Neural cell (in vitro differentiated cells): Measurements from ENCODE around the gene KCTD16.

ENCODE experiments used
- RAD21 ChIP-seq: fragments of 450-650 bp; conservative IDR thresholded peaks from 2 replicates; pipeline ENCODE4 v1.6.1; 2014; ENCODE audit warnings: antibody characterized with exemption, mild to moderate bottlenecking, moderate library complexity
- TAF1 ChIP-seq: IDR thresholded peaks from 2 replicates; pipeline ENCODE4 v1.6.1; 2012; ENCODE audit warnings: low read depth
- TF ChIP-seq, protein P1 (sequence below): fragments of 450-650 bp; IDR thresholded peaks from 2 replicates; pipeline ENCODE4 v1.5.1; 2014; ENCODE audit warnings: antibody characterized with exemption, mild to moderate bottlenecking, moderate library complexity; ENCODE audit not compliant: poor library complexity, severe bottlenecking
- TF ChIP-seq, protein P2 (sequence below): IDR thresholded peaks from 2 replicates; pipeline ENCODE4 v1.6.1; 2012; ENCODE audit warnings: borderline replicate concordance

DNA sequence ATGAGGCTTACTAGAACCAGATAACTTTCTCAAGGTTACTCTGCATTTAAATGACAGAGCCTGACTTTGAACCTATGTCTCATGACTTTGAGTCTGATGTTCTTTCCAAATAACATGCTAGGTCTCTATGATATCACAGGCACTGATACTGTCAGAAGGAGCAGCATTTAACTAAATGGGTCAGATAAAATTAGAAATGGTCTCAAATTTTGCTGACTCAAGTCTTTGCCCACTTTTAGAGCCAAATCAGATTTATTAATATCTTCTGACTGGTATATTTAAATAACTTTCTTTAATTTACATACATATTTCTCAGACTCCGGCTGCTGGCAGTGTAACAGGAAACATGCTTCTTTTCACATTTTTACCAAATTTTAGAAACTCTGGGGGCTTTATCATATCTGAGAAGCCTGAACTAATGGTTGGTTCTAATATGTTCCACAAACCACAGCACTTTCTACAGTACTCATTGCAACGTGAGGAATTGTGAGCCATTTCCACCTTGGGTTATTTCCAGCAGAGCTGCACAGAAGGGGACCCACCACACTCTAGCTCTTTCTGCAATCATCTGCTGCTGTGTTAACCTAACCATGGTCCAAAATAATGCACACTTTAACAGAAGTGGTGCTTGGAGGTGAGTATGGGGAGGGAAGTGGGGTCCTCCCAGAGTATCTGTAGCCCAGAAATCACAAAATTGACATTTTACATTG is 79.2 kb downstream of the KCTD16 start:
- no peak for TF ChIP-seq RAD21
- TF ChIP-seq, protein P1, sequence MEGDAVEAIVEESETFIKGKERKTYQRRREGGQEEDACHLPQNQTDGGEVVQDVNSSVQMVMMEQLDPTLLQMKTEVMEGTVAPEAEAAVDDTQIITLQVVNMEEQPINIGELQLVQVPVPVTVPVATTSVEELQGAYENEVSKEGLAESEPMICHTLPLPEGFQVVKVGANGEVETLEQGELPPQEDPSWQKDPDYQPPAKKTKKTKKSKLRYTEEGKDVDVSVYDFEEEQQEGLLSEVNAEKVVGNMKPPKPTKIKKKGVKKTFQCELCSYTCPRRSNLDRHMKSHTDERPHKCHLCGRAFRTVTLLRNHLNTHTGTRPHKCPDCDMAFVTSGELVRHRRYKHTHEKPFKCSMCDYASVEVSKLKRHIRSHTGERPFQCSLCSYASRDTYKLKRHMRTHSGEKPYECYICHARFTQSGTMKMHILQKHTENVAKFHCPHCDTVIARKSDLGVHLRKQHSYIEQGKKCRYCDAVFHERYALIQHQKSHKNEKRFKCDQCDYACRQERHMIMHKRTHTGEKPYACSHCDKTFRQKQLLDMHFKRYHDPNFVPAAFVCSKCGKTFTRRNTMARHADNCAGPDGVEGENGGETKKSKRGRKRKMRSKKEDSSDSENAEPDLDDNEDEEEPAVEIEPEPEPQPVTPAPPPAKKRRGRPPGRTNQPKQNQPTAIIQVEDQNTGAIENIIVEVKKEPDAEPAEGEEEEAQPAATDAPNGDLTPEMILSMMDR, result no peak
- TF ChIP-seq, protein P2, sequence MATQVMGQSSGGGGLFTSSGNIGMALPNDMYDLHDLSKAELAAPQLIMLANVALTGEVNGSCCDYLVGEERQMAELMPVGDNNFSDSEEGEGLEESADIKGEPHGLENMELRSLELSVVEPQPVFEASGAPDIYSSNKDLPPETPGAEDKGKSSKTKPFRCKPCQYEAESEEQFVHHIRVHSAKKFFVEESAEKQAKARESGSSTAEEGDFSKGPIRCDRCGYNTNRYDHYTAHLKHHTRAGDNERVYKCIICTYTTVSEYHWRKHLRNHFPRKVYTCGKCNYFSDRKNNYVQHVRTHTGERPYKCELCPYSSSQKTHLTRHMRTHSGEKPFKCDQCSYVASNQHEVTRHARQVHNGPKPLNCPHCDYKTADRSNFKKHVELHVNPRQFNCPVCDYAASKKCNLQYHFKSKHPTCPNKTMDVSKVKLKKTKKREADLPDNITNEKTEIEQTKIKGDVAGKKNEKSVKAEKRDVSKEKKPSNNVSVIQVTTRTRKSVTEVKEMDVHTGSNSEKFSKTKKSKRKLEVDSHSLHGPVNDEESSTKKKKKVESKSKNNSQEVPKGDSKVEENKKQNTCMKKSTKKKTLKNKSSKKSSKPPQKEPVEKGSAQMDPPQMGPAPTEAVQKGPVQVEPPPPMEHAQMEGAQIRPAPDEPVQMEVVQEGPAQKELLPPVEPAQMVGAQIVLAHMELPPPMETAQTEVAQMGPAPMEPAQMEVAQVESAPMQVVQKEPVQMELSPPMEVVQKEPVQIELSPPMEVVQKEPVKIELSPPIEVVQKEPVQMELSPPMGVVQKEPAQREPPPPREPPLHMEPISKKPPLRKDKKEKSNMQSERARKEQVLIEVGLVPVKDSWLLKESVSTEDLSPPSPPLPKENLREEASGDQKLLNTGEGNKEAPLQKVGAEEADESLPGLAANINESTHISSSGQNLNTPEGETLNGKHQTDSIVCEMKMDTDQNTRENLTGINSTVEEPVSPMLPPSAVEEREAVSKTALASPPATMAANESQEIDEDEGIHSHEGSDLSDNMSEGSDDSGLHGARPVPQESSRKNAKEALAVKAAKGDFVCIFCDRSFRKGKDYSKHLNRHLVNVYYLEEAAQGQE, result no peak
- no peak for TF ChIP-seq TAF1
